ENCODE data around the gene ZKSCAN5. TPM values are rescaled to one million over a fixed set of nuclear protein-coding genes. Genes with fewer than 3 reads are reported as not detected.

Gene ZKSCAN5
- polyA plus RNA-seq, 3 donors = 1.6 to 2.9 (median 2.2) TPM

- no peak overlapping the region for H3K27ac ChIP-seq (ENCODE audit: low read depth in 1 of 2, low read length in 2 of 2)
- H3K4me1 ChIP-seq (ENCODE audit: control insufficient read depth in 1 of 2, insufficient read depth in 2 of 2, low read length in 2 of 2) = peaks cover 8 to 14% of the 10 kb centered on the region in 2 donors
- TF ChIP-seq CTCF (IDR thresholded peaks at IDR 0.05) = no peak
- H3K27ac Mint-ChIP-seq = peak overlapping the region in 2 of 7 donors; percentile 28 to 35
- H3K9ac ChIP-seq (ENCODE audit: insufficient read depth, low read length, poor library complexity, severe bottlenecking) = no peak overlapping the region
- H3K4me3 Mint-ChIP-seq = no peak overlapping the region
- no peak overlapping the region for H2AFZ ChIP-seq (ENCODE audit: insufficient read depth, low read depth, low read length, poor library complexity, severe bottlenecking)
- WGBS (ENCODE audit: insufficient coverage) = 95% methylated on average over 7 of the region's 11 CpGs
- no peaks in the 10 kb centered on the region for H3K27me3 Mint-ChIP-seq (ENCODE audit: low read depth in 3 of 3)
- peaks cover 52 to 78% of the 10 kb centered on the region in 2 donors for H3K36me3 Mint-ChIP-seq
- intact Hi-C loops (cut with micrococcal nuclease) = no loop called here
- no peaks in the 10 kb centered on the region for H3K9me3 Mint-ChIP-seq
- DNase-seq = no peak
- no peaks in the 10 kb centered on the region for H3K27me3 ChIP-seq (ENCODE audit: control insufficient read depth in 2 of 2, insufficient read depth in 2 of 2, low read length in 2 of 2)
- peaks cover 82% of the 10 kb centered on the region for H3K79me2 ChIP-seq (ENCODE audit: insufficient read depth, low read length)
- H3K4me1 Mint-ChIP-seq = peaks cover 12% of the 10 kb centered on the region
- no peak overlapping the region for H3K4me2 ChIP-seq (replicated peaks; ENCODE audit: extremely low read depth, low read length, poor library complexity, severe bottlenecking)
- H3K4me3 ChIP-seq (replicated peaks in 1 of 3; ENCODE audit: low read depth in 2 of 3, low read length in 3 of 3) = no peak overlapping the region
- H3K36me3 ChIP-seq (replicated peaks in 1 of 2; ENCODE audit: control insufficient read depth in 1 of 2, insufficient read depth in 2 of 2, low read length in 2 of 2) = peaks cover 51 to 72% of the 10 kb centered on the region in 2 donors
- no peaks in the 10 kb centered on the region for H3K9me3 ChIP-seq (replicated peaks in 1 of 2; ENCODE audit: control insufficient read depth in 1 of 2, insufficient read depth in 1 of 2, low read length in 2 of 2)
- H4K20me1 ChIP-seq (ENCODE audit: insufficient read depth, low read length) = peaks cover 80% of the 10 kb centered on the region
These were observed 43.8 kb upstream of the ZKSCAN5 start for GRCh38 chr7:99460651-99461050.

GRCh38 chr7:99461221-99461620 is 43.2 kb upstream of the ZKSCAN5 start:
- Histone ChIP-seq H3K27me3 (ENCODE audit: control insufficient read depth in 2 of 2, insufficient read depth in 2 of 2, low read length in 2 of 2) (no peaks in the 10 kb centered on the region), H3K4me3 (replicated peaks in 1 of 3; ENCODE audit: low read depth in 2 of 3, low read length in 3 of 3) (no peak overlapping the region), H3K9me3 (replicated peaks in 1 of 2; ENCODE audit: control insufficient read depth in 1 of 2, insufficient read depth in 1 of 2, low read length in 2 of 2) (no peaks in the 10 kb centered on the region), H2AFZ (ENCODE audit: insufficient read depth, low read depth, low read length, poor library complexity, severe bottlenecking) (no peak overlapping the region), H3K27ac (ENCODE audit: low read depth in 1 of 2, low read length in 2 of 2) (no peak overlapping the region), H3K4me2 (replicated peaks; ENCODE audit: extremely low read depth, low read length, poor library complexity, severe bottlenecking) (no peak overlapping the region), H3K4me1 (ENCODE audit: control insufficient read depth in 1 of 2, insufficient read depth in 2 of 2, low read length in 2 of 2) (peaks cover 11 to 20% of the 10 kb centered on the region in 2 donors), H3K9ac (ENCODE audit: insufficient read depth, low read length, poor library complexity, severe bottlenecking) (no peak overlapping the region), H3K36me3 (replicated peaks in 1 of 2; ENCODE audit: control insufficient read depth in 1 of 2, insufficient read depth in 2 of 2, low read length in 2 of 2) (peaks cover 46 to 66% of the 10 kb centered on the region in 2 donors), H4K20me1 (ENCODE audit: insufficient read depth, low read length) (peaks cover 74% of the 10 kb centered on the region), H3K79me2 (ENCODE audit: insufficient read depth, low read length) (peaks cover 88% of the 10 kb centered on the region)
- Mint-ChIP-seq H3K27me3 (ENCODE audit: low read depth in 3 of 3) (peaks cover 0 to 3% (median 0%) of the 10 kb centered on the region in 3 donors), H3K4me1 (peaks cover 12% of the 10 kb centered on the region), H3K36me3 (peaks cover 50 to 73% of the 10 kb centered on the region in 2 donors), H3K27ac (peak overlapping the region in 3 of 7 donors; percentile 10 to 33 (median 20)), H3K4me3 (no peak overlapping the region), H3K9me3 (no peaks in the 10 kb centered on the region)
- TF ChIP-seq CTCF (IDR thresholded peaks at IDR 0.05) = no peak
- WGBS (ENCODE audit: insufficient coverage) = 90% methylated on average over 2 of the region's 2 CpGs
- DNase-seq = no peak
- intact Hi-C loops (cut with micrococcal nuclease) = no loop called here

All from CD14-positive monocyte (primary cell).